Measurements from ENCODE around the gene TNFRSF1A.
A peak's percentile ranks its signal among the peaks of the same experiment; 100 is the strongest.

TNFRSF1A gene

GRCh38 chr12:6374028-6374785, 32.3 kb upstream of the TNFRSF1A start:
- no peak for DNase-seq (ENCODE audit: low read depth)

DNA sequence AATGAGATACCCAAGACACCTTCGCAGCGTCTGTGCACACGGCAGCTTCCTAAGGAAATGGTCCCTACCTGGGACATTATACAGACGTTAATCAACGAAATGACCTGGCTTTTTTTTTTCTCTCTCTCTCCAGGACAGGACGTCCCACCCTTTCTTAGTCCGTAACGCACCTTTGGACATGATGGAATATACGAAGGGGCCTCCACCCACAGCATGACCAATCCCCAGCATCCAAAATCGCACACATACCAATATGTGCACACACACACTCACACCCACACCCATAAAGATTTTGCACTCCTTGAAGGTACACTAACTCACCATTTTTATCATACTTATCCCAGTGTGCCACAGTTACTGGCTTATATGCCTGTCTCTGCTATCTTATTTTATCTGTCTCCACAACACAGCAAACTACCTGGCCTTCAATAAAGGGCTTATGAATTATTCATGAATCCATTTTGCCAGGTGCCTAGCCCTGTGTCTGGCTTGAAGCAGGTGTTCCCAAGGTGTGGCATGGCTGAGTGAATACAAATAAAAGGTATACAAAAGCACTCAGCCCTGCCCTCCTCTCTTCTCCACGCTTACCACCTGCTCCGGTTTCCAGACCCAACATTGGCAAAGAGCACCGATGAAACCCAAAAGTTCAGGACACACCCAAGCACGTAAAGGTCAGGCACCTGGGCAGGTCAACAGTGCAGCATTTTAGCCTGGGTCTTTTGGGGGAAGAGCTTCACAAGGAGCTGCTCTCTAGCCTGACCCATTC, 31.3 kb upstream of the TNFRSF1A start:
- DNase-seq (ENCODE audit: low read depth): no peak

DNA sequence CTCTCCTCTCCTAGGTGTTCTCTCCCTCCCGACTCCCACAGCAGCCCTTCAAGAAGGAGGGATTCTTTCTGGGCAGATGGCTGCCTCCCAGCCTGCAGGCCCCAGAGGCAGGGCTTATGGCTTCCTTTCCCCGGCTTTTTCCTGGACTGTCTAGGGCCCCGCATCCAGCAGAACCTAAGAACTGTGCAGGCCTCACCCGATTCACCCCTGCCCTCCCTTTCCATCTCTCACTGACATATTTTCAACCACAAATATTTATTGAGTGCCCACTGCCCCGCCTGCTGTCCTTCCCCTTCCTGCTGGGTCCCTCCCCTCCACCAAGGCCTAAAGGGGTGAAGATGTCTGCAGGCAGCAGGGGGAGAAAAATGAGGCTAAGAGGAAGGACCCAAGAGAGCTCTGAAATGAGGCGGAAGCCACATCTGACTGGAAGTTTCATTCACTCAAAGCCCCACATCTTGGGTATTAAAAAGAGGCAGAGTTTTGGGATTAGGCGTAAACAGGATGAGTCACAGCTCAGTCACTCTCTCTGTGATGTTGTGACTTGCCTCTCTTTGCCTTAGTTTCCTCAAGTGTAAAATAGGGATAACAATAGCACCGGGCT, 30.6 kb upstream of the TNFRSF1A start:
- DNase-seq (ENCODE audit: low read depth): peak; percentile 76

DNA sequence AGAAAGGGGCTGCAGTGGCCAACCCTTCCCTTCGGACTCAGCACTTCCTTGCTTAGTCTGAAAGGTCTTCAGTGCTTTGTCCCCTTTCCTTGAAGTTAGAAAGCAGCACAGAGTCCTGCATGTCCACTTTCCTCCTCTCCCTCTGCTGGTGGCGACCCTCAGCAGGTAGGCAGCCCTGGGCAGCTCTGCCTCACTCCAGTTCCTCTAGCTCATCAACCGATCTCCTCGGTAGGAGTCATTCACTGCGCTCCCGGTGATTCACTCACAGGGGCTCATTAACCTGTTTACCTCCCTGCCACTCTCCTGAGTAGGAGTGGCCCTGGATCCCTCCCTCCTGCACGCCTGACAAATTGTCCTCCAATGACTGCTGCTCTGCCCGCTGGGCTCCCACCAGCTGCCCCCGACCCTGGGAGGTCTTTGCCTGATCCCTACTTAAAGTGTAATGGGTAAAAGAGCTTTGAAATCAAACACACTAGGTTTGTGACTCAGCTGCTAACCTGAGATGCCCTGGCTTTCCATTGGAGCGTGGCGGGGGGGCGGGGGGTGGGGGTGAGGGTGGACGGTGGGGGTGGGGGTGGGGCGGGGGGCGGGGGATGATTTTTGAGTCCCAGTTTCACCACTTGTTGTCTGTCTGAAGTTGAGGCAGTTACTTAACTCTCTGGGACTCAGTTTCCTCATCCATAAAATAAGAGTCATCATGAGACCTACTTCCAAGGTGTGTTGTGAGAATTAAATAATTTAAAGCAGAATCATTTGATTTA, 29.3 kb upstream of the TNFRSF1A start:
- no peak for DNase-seq (ENCODE audit: low read depth)

- DNase-seq (ENCODE audit: low read depth): no peak
These were observed 28.7 kb upstream of the TNFRSF1A start for GRCh38 chr12:6370576-6370935.

DNA sequence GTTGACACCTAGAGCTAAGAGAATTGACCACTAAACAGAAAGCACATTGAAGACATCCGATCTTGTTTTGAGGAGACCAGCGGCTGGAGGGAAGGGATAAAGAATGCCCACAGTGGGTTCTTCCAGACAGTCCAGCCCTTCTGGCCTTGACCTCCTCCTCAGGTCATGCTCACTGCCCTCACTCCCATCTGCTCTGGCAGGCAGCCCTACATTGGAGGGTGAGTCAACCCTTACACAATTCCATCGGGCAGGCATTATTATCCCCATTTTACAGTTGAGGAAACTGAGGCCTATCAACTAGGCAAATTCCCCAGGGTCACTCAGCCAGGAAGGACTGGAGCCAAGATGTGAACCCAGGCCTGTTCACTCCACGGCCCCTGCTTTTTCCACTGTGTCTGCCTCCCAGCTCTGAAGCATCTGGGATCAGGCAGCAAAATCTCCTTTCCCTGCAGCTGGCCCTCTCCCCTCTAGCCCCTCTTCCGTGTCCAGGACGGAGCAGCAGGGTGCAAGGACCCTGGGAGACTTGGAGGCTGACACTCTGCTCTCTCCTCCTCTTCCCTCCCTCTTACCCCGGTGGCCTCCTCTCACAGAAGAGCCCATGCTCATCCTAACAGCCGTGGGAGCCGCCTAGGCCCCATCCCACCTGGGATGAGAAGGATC, 28.2 kb upstream of the TNFRSF1A start:
- DNase-seq (ENCODE audit: low read depth): no peak

- no peak for DNase-seq (ENCODE audit: low read depth)
These were observed 27.1 kb upstream of the TNFRSF1A start for GRCh38 chr12:6368906-6369525.

GRCh38 chr12:6367969-6368892, 26.4 kb upstream of the TNFRSF1A start:
- no peak for DNase-seq (ENCODE audit: low read depth)

DNA sequence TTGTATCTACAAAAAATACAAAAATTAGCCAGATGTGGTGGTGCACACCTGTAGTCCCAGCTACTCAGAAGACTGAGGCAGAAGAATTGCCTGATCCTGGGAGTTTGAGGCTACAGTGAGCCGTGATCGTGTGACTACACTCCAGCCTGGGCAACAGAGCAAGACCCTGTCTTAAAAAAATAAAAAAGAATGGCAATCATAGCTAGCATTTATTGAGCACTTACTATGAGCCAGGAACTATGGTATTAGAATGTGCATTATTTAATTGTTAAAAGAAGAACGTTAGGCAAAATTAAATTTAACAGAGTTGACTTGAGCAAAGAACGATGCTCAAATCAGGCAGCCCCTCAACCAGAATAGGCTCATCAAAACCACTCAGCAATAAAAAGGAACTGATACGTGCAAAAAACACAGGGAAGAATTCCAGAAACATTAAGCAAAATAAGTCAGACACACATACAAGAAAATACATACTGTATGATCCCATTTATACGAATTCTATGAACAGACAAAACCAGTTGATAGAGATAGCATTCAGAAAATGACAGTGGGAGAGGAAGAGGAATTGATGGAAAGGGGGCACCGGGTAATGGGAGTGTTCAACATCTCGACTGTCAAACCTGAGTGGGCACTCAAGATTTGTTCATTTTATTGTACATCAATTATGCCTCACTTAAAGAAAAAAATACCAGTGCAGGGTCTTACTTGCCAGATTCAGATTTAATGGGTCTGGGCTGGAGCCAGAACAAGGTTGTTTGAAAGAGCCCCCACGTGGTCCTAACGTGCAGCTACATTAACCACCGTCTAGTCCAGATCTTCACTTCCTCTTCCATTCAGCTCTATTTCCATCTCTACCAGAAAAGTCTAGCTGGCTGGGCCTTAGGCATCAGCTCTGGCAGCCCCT, 25.4 kb upstream of the TNFRSF1A start:
- DNase-seq (ENCODE audit: low read depth): no peak

DNA sequence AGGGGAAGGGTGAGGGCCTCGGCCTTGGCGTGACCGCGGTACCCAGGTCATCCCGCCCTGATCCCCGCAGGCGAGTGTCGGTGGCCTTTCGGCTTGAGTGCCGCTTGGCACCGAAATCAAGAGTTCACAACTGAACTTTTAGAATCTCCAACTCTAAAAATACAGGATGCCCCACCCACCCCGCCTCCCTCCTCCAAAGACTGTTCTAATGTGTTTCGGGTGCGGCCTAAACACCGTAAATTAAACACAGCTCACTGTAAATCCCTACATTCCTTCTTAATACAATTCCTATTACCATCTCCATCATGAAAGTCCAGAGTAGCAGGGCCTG, 22.1 kb upstream of the TNFRSF1A start:
- no peak for DNase-seq (ENCODE audit: low read depth)

DNA sequence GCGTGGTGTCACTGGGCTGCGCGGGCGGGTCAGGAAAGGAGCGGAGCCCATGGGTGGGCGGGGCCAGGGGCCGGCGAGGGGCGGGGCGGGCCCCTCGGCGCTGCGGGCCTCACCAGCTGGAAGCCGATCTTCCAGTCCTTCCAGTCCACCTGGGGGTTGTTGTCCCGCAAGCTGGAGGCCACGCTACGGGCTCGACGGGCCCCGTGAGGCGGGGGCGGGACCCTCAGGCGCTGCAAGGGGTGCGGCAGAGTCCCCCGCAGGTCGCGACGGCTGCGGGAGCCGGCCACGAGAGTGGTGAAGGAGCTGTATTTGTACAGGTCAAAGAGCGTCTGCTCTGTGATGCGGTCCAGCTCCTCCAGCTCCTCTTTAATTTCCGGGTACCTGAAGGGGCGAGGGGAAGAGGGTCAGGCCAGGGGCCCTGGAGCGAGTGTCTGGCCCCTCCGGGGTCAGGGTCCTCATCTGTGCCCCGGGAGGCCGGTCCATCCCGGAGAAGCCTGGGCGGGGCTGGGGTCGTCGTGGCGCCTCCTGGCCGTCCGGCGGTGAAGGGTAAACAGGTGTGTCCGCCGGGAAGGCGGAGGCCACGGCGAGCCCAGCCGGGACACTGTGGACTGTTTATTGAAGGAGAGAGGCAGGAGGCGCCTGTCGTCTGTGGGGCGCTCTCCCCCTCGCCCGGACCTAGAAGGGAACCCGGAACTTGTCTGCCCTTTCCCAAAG, 21.6 kb upstream of the TNFRSF1A start:
- no peak for DNase-seq (ENCODE audit: low read depth)

DNA sequence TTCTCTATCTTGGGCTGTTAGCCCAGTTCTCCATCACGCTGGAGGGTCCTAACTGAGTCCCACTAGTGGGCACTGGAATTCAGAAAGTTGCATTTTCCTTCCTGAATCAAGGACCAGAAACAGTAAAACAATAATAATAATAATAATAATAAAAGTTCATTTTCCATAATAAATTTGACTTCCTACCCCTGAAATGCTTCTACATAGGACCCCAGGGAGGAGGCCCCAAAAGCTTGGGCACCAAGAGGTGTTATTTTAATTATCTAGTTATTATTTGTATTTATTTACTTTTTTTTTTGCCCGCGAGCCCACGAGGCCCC, 21.1 kb upstream of the TNFRSF1A start:
- no peak for DNase-seq (ENCODE audit: low read depth)

DNA sequence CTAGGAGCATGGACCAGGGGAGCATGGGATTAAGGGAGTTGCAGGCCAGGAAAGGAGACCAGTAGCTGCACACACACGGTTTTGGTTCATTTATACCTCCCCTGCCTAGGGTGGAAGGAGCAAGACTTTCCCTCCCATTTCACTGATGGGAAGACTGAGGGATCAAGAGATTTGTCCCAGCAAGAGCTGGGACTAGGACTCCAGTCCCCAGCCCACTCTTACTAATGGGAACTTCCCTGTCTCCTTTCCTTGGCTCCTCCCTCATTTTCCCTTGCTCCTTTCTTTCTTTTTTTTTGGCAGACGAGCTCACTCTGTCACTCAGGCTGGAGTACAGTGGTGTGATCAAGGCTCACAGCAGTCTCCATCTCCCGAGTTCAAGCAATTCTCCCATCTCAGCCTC, 20.5 kb upstream of the TNFRSF1A start:
- DNase-seq (ENCODE audit: low read depth): no peak

GRCh38 chr12:6361834-6362233, 20.0 kb upstream of the TNFRSF1A start:
- DNase-seq (ENCODE audit: low read depth): no peak

GRCh38 chr12:6360578-6361490, 19.0 kb upstream of the TNFRSF1A start:
- DNase-seq (ENCODE audit: low read depth): no peak

DNA sequence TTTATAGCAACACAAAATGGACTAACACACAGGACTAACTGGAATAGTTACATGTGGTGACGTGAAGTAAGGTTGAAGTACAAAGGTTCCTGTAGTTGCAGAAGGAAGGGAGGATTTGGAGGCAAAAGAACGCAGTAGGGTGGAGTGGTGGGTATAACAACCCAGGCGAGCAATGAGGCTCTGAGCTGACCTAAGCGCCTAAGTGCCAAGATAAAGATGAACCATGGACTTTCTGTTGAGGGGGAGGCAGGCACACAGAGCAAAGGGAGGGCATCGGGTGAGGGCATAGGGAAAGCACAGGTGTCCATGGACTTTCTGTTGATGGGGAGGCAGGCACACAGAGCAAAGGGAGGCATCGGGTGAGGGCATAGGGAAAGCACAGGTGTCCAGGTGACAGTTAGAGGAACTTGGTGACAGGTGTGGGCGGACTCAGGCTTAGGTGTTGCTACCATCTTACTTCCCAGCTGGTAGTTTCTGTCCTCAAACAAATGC, 18.2 kb upstream of the TNFRSF1A start:
- DNase-seq (ENCODE audit: low read depth): no peak

DNA sequence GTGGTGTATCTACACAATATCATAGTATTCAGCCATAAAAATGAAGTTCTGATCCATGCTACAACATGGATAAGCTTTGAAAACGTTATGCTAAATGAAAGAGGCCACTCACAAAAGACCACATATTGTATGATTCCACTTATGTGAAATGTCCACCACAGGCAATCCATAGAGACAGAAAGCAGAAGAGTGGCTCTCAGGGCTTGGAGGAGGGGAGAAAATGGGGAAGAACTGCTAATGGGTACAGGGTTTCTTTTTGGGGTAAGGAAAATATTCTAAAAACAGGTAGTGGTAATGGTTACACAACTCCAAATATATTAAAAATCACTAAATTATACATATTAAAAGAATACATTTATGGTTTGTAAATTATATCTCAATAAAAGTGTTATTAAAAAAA, 17.0 kb upstream of the TNFRSF1A start:
- no peak for DNase-seq (ENCODE audit: low read depth)

DNA sequence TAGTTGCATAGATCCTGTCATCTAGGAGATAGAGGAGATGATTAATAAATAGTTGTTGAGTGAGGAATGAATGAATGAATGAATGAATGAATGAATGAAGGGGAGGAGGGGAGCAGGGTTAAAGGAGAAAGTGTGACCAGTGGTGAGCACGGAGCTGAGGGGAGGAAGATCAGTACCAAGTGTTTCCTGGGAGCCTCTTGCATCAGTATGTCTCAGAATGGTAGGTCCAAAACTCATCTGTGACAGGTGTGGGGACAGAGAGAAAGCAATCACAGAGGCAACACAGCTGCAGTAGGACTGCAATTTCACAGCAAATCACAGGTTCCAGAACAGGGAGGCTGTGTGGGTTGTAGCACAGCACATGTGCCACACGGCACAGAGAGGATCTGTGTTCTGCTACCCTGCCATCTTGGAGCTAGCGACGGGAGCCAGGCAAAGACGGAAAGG, 14.5 kb upstream of the TNFRSF1A start:
- no peak for DNase-seq (ENCODE audit: low read depth)
